Mucosa of stomach (tissue), 1 donor: ENCODE results near the gene LFNG.
"Not testable (repeated sequence)": the region's sequence is repeated elsewhere in the genome, so short reads cannot be mapped to it uniquely, and the experiment has no call there.

Experiments used
- H3K27me3 ChIP-seq: one replicate; pipeline ENCODE4 v1.7.0; 2013; ENCODE audit warnings: mild to moderate bottlenecking, low read length; ENCODE audit not compliant: control insufficient read depth, insufficient read depth
- H3K36me3 ChIP-seq: one replicate; pipeline ENCODE4 v1.7.0; 2013; ENCODE audit warnings: low read length; ENCODE audit not compliant: control insufficient read depth, insufficient read depth
- H3K4me1 ChIP-seq: one replicate; pipeline ENCODE4 v1.7.0; 2013; ENCODE audit warnings: mild to moderate bottlenecking, low read length; ENCODE audit not compliant: control insufficient read depth, insufficient read depth
- H3K4me3 ChIP-seq: one replicate; pipeline ENCODE4 v1.7.0; 2013; ENCODE audit warnings: low read length
- H3K9ac ChIP-seq: one replicate; pipeline ENCODE4 v1.7.0; 2013; ENCODE audit warnings: mild to moderate bottlenecking, low read length, moderate library complexity
- H3K9me3 ChIP-seq: one replicate; pipeline ENCODE4 v1.7.0; 2013; ENCODE audit warnings: mild to moderate bottlenecking, low read length, moderate library complexity; ENCODE audit not compliant: control insufficient read depth
- donor health status: Pancreatic carcinoma.

Gene LFNG

DNA sequence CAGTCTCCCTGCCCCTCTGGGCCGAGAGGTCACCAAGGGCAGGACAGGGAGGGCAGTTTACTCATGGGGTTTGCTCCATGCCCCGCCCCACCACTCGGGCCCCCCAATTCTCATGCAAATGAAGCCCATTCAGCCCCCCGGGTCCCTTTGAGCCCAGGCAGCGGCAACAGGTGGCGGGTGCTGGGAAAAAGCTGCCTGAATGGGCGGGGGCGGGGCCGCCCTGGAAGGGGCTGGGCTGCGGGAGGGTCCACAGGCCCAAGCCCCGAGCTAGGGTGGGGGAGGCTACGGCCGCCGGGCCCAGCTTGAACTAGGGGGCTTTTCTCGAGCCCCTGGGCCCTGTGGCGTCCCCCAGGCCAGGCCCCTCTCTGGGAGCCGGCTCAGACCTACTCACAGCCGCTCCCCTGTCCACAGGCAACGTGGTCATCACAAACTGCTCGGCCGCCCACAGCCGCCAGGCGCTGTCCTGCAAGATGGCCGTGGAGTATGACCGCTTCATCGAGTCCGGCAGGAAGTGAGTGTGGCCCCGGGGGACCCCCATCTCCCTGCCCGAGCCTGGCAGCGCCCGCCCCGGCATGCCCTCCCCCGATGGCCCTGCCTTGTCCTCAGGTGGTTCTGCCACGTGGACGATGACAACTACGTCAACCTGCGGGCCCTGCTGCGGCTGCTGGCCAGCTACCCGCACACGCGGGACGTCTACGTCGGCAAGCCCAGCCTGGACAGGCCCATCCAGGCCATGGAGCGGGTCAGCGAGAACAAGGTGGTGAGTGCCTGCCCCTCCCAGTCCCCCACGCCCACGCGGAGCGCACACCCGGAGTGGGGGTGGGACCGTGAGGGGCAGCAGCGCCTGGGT lies 5.5 kb downstream of the LFNG start:
- Histone ChIP-seq H3K9ac (peak overlapping the region; percentile 68), H3K4me1 (peaks cover 75% of the 10 kb centered on the region), H3K36me3 (peaks cover 33% of the 10 kb centered on the region), H3K27me3 (no peaks in the 10 kb centered on the region), H3K9me3 (no peaks in the 10 kb centered on the region), H3K4me3 (peak overlapping the region; percentile 41)

DNA sequence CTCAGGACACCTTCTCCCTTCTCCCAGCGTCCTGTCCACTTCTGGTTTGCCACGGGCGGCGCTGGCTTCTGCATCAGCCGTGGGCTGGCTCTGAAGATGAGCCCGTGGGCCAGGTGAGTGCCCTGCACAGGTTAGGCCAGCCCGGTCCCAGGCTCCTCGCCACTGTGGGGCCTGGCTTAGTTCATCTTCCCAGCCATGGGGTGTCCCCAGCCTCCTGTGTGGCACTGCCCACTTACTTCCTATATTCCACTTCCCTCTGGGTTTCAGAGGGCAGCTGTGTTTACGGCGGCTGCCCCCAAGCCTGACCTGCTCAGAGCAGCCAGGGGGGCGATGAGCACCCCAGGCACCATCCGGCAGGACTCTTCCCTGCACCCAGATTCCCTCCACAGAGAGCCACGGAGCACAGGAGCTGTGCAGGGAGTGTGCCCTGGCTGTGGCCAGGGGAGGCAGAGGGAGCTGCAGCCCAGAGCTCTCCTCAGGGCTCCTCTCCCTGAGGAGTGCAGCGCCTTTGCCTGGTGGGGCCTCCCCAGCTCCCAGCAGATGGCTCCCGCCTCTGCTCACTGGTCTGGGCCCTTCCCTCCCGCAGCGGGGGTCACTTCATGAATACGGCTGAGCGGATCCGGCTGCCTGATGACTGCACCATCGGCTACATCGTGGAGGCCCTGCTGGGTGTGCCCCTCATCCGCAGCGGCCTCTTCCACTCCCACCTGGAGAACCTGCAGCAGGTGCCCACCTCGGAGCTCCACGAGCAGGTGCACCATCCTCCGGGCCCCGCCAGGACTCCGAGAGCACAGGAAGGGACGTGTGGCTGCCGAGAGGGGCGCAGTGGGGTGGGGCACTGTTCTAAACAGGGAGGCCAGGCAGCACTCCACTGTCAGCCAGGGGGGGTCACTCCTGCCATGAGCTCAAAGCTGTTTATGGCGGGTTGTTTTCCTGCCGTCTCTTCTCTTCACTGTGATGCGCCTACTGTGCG lies 6.4 kb downstream of the LFNG start:
- Histone ChIP-seq H3K27me3 (no peaks in the 10 kb centered on the region), H3K36me3 (peaks cover 33% of the 10 kb centered on the region), H3K4me3 (no peak overlapping the region), H3K4me1 (peaks cover 85% of the 10 kb centered on the region), H3K9ac (peak overlapping the region; percentile 68), H3K9me3 (no peaks in the 10 kb centered on the region)

DNA sequence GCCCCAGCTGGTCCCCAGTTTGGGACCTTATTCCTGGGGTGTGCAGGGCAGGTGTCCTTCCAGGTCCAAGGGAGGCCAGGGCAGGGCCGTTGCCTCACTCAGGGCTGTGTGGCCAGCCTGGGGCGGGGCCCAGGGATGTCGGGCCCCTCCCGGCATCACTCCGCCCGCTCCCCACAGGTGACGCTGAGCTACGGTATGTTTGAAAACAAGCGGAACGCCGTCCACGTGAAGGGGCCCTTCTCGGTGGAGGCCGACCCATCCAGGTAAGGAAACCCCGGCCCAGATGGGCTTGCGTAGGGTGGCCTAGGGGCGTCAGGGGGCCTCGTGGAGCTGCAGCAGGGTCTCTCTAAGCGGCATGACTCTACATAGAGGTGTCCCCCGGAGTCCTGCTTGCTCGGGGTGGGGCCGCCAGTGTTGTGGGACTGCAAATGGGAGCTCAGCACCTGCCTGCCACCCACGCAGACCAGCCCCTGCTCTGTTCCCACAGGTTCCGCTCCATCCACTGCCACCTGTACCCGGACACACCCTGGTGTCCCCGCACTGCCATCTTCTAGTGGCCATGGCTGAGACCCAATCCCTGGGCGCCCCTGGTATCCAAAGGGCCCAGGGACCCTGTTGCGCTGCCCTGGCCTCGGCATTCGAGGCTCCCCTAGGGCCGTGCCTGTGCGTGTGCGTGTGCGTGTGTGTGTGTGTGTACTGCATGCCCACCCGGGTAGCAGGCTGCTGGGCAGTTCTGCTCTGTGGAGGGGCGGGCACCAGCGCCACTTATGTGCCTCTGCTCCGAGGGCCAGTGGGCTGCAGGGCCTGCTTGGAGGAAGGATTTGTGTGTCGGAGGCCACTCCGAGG lies 7.3 kb downstream of the LFNG start:
- no peaks in the 10 kb centered on the region for H3K9me3 ChIP-seq
- peaks cover 33% of the 10 kb centered on the region for H3K36me3 ChIP-seq
- peaks cover 88% of the 10 kb centered on the region for H3K4me1 ChIP-seq
- no peaks in the 10 kb centered on the region for H3K27me3 ChIP-seq
- no peak overlapping the region for H3K4me3 ChIP-seq
- peak overlapping the region; percentile 3 for H3K9ac ChIP-seq

DNA sequence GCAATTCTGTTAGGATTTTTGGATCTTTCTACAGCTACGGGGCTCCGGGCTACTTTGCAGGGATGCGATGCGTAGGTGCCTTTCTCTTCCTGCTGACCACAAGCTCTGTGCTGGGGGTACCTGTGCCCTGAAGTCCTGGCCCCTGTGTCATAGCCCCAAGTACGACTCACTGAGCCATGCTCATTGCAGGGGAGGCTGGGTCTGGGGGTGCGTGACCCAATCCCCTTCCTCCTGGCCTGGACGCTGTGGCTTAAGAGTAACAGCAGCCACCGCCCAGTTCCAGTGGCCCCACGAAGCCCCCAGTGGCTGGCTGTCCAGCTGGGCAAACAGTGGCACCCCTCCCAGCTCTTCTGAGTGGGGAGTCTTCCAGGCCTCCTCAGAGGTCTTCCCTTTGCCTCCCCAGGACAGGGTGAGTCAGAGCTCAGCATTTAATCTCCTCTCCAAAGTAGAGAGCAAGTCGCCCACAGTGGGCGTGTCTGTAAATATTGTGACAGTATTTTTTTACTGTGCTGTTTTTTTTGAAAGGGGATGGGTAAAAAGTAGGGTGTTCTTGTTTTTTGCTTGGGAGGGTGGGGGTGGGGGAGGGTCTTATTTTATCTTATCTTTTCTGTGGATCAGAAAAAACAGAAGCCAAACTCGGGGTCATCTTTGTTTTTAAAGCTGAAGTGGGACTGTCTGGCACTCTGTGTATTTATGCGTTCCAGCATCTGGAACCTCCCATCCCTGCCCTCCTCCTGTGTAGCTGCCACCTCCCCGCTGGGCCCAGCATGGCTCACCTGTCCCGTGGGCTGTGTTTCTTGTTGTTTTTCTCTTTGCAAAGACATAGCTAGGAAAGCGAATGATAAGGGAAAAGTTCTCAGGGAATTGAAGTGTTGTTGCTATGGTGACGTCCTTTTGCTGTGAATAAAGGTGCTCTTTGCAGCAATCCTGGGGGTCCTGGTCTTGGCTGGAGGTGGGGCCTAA lies 8.2 kb downstream of the LFNG start:
- Histone ChIP-seq H3K36me3 (peaks cover 33% of the 10 kb centered on the region), H3K4me1 (peaks cover 84% of the 10 kb centered on the region), H3K9me3 (no peaks in the 10 kb centered on the region), H3K27me3 (no peaks in the 10 kb centered on the region), H3K9ac (peak overlapping the region; percentile 23), H3K4me3 (no peak overlapping the region)

DNA sequence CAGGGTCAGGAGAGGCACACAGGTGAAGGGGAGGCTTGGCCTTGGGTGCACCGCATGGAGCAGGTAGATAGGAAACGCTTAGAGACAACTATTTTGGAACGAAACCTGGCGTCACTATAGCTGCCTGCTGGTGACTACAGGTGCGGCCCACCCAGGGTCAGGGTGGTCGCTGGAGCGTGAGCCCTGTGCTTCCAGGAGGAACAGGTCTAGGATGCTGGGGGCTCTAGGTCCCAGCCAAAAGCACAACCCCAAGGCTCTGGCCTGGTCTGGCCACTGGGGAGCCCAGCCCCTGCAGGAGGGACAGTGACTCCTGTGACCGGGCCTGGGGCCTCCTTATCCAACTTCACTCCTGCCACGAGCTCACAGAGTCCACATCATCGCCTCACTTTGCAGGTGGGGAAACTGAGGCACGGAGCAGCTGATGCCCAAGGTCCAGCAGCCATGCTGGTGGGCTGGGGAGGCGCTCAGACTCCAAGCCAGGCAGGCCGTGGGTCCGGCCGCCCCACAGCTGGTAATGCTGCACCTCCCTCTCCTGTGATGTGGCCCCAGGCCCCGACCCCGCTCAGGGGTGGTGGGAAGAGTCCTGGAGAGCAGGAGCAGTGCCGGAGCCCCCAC lies 9.0 kb downstream of the LFNG start:
- peaks cover 33% of the 10 kb centered on the region for H3K36me3 ChIP-seq
- no peak overlapping the region for H3K4me3 ChIP-seq
- H3K27me3 ChIP-seq: no peaks in the 10 kb centered on the region
- H3K9ac ChIP-seq: peak overlapping the region; percentile 39
- H3K4me1 ChIP-seq: peaks cover 75% of the 10 kb centered on the region
- no peaks in the 10 kb centered on the region for H3K9me3 ChIP-seq

DNA sequence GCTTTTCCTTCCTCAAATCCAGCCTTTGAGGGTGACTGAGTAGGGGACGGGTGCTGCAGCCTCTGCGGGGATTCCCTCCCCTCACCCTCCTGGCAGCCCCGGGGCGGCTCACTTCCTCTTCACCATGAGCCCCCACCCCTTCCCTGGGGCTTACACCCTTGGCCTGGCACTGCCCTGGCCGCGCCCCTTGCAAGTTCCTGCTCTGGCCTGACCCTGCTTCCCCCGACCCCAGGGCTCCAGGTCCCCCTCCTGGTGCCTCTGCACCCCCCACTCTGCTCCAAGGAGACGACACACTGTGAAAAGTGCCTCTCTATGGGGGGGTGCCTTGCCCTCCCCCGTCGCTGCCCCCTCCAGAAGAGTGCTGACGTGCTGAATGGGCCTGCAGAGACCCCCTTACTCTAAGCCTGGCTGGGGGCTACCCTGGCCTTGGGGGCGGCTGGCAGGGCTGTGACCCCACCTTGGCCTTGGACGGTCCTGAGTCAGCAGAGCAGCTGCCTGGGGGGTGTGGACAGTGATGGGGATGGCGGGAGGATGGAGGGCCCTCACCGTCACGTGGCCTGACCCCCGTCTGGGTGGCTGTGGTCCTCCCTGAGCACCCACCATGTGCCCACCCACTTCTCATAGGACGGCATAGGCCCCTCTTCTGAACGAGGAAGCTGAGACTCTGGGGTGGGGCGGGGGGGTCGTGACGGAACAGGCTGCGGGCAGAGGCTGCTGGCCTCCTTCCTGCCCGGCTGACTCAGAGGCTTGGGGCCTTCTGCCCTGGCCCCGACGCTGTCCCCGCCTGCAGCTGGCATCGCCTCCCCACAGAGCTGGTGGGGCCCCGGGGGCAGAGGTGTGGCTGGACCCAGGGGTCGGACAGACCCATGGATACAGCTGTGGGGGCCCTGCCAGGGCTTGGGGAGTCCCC lies 9.8 kb downstream of the LFNG start:
- Histone ChIP-seq H3K36me3 (peaks cover 33% of the 10 kb centered on the region), H3K4me3 (no peak overlapping the region), H3K9me3 (no peaks in the 10 kb centered on the region), H3K27me3 (no peaks in the 10 kb centered on the region), H3K9ac (peak overlapping the region; percentile 39), H3K4me1 (peaks cover 68% of the 10 kb centered on the region)

DNA sequence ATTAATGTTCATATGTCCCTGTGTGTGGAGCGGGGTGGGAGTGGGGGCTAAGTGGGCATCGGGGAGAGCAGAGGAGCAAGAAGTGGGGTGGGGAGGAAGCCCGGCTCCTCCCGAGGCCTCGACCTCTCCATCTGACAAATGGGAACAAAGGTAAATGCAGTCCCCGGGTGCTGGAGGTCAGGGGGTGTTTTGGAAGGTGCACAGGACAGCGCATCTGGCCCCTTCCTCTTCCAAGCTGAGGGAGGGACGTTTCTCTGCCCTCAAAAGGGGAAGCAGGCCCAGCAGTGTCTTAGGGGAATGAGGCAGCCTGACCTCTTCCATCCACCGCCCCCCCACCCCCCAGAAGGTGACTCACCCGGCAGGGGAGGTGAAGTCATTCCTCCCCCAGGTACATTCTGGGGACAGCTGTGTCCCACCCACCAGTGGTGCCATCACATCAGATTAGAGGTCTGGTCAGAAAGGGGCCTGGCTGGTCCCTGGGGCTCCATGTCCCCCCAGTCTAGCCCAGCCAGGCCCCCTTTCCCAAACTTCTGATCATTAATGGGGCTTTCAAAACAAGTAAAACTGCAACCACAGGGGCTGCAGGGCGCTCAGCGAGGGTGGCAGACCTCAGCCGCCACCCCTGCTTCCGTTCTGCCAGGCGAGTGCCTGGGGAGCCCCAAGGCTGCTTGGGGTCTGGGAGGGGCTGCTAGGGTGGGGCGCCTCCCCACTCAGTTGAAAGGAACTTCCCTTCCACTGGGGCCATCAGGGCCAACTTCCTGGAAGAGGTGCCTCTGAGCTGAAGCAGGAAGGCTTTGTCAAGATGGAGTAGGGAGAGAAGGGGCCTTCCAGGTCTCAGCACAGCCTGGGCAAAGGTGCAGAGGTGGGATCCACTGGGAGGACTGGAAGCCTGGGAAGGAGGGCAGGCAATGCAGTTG lies 10.8 kb downstream of the LFNG start:
- H3K9ac ChIP-seq: peak overlapping the region; percentile 36
- peaks cover 59% of the 10 kb centered on the region for H3K4me1 ChIP-seq

DNA sequence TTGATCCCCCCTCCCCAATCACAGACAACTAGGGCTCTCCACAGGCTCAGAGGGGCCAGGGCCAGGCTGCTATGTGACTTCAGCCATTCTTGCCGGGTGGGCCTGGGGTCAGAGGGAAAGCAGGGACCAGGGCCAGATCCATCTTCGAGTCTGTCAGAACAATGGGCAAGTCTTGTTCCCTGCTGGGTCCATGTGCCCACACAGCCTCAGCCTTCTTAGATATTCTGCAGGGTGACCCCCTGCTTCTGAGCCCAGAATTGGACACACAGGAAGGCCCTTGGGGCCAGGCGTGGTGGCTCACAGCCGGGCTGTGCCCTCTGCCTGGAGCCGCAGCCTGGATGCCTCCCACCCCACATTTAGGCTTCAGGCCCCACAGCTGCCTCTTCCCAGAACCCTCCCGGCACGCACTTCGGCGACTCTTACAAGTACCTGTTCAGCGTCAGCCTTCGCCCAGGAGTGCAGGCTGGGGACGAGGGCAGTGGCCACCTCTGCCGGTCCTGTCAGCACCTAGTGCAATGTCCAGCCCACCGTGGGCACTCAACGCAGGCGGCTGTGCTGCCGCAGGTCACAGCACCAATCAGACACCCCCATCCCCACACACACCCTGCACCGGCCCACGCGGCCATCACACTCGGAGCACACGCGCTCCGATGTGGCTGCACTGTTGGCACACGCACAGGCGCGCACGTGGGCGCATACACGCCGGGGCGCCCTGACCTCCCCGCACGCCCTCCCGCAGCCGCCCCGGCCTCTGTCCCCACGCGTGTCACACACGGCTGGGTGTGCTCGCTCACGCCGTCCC lies 11.6 kb downstream of the LFNG start:
- H3K4me1 ChIP-seq: peaks cover 50% of the 10 kb centered on the region

More for the DNA sequence above, 10.8 kb downstream of the LFNG start:
- Histone ChIP-seq H3K27me3 (no peaks in the 10 kb centered on the region), H3K9me3 (no peaks in the 10 kb centered on the region), H3K4me3 (no peak overlapping the region), H3K36me3 (peaks cover 28% of the 10 kb centered on the region)

DNA sequence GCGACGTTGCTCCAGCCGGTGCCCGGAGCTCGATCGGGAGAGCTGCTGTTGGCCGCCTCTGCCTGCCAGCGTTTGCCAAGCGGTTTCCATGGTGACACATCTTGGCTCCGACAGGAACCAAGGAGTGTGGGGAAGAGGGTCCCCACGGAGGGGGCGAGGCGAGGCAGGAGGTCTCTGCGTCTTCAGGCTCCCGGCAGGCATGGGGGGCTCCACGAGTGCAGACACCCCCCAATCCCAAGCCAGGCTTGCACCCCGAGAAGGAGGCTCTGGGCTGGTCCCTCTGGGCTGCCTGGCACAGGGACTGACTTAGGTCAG lies 12.2 kb downstream of the LFNG start:
- not testable (repeated sequence) for H3K4me3 ChIP-seq, H3K9me3 ChIP-seq, H3K27me3 ChIP-seq, H3K9ac ChIP-seq
- Histone ChIP-seq H3K4me1 (peaks cover 45% of the 10 kb centered on the region), H3K36me3 (peaks cover 14% of the 10 kb centered on the region)

More for the DNA sequence above, 11.6 kb downstream of the LFNG start:
- H3K27me3 ChIP-seq, H3K9ac ChIP-seq, H3K9me3 ChIP-seq, H3K4me3 ChIP-seq: not testable (repeated sequence)
- peaks cover 20% of the 10 kb centered on the region for H3K36me3 ChIP-seq
